Fibroblast of mammary gland (primary cell): ENCODE results near the gene AGPAT3.

ENCODE experiments used
- DNase-seq: peaks from one replicate; pipeline ENCODE4 v3.0.0-alpha.2; 2010; ENCODE audit warnings: low read depth
- H3K4me3 ChIP-seq: 2 replicates; pipeline ENCODE4 v1.5.1; 2011; ENCODE audit warnings: low read depth, mild to moderate bottlenecking, low read length, moderate library complexity; ENCODE audit not compliant: control insufficient read depth
- TF ChIP-seq, protein P1 (sequence below): conservative IDR thresholded peaks from 2 replicates; pipeline ENCODE4 v1.5.1; 2011; ENCODE audit warnings: low read depth, low read length, inconsistent platforms; ENCODE audit not compliant: control insufficient read depth, insufficient read depth

The AGPAT3 gene

DNA sequence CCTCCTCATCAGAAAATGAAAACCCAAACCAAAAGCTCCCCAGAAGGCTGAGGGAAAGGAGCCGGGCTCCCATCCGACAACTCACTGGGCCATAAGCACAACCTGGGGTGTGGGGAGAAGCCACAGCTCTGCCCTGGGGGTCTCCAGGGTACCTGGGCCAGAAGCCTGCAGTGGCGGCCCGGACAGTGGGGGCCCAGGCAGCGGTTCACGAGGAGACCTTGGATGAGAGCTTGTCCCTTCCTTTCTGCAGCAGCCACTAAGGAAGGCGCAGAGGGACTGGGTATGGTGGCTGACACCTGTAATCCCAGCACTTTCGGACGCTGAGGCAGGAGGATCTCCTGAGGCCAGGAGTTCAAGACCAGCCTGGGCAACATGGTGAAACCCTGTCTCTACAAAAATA is 129.6 kb downstream of the AGPAT3 start:
- no peak for DNase-seq
- H3K4me3 ChIP-seq, result no peak overlapping the region
- TF ChIP-seq, protein P1, sequence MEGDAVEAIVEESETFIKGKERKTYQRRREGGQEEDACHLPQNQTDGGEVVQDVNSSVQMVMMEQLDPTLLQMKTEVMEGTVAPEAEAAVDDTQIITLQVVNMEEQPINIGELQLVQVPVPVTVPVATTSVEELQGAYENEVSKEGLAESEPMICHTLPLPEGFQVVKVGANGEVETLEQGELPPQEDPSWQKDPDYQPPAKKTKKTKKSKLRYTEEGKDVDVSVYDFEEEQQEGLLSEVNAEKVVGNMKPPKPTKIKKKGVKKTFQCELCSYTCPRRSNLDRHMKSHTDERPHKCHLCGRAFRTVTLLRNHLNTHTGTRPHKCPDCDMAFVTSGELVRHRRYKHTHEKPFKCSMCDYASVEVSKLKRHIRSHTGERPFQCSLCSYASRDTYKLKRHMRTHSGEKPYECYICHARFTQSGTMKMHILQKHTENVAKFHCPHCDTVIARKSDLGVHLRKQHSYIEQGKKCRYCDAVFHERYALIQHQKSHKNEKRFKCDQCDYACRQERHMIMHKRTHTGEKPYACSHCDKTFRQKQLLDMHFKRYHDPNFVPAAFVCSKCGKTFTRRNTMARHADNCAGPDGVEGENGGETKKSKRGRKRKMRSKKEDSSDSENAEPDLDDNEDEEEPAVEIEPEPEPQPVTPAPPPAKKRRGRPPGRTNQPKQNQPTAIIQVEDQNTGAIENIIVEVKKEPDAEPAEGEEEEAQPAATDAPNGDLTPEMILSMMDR, result no peak

DNA sequence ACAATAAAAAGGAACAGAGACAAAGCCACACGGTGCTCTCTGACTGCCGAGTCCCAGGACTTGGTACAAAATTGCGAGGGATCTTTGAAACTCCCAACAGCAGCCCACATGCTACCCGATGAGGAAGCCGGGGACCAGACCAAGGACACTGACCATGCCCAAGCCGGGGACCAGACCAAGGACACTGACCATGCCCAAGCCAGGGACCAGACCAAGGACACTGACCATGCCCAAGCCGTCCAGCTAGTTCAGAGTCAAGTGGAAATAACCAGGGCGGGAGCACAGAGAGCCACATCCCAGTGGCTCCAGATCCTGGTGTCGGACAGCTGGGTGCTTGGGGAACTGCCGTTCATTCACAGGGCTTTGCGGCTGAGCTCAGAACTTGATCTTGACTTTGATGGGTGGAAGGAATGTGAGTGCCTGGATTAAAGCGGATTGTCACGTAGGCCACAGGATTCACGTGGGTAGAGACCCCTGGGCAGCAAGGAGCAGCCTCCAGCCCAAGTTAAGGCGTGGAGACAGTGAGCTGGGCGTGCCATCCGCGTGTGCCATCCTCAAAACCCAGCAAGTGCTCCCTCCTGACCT is 130.6 kb downstream of the AGPAT3 start:
- TF ChIP-seq, protein P1, result no peak
- DNase-seq, result no peak
- no peak overlapping the region for H3K4me3 ChIP-seq

DNA sequence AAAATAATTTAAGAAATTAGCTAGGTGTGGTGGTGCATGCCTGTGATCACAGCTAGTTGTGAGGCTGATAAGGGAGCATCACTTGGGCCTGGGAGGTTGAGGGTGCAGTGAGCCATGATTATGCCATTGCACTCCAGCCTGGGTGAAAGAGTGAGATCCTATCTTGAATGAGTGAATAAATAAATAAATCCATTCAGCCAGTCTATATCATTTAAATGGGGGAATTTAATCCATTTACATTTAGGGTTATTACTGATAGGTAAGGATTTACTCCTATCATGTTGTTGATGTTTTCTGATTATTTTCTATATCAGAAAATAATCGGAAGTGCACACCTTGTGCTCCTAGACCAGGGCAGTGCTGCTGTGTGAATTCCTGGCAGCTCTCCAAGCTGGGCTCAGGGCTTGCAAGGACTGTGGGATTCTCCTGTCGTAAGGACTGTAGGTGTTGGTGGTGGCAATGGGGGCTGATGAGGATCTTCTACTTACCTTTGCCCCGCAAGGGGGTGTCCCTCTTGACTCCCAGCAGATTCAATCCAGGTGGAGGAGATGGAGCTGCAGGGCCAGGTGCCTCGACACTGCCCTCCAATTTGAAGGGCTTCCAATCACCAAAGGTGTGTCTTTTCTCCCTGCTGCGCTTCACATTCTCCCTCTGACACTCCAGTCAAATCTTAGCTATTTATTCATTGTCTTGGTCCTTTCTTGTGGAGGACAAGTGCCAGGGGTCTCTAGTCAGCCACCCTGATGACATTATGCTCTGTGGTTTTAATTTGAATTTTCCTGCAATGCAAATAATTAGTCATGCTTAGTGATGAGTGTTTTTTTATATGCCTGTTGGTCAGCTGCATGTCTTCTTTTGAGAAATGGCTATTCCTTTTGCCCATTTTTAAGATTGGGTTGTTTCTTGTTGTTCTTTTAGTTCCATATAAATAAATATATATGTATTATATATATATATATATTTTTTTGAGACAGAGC is 133.0 kb downstream of the AGPAT3 start:
- no peak overlapping the region for H3K4me3 ChIP-seq
- no peak for DNase-seq
- TF ChIP-seq, protein P1, result no peak

DNA sequence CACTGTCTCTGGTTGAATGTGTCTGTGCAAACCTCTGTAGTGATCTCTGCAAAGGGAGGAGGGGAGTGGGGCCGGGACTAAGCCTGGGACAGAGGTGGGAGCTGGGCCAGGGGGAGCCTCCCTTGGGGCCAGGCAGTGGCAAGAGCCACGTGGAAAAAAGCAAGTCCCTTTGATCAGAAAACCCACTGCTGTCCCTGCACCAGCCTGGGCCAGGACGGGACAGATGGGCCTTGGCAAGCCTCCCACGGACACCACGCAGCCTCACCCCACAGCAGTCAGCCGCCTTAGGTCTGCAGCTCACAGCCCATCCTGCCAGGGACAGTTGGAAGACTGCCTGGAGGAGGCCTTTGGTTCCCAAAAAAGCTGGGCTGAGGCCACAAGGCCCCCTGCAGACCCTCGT is 135.3 kb downstream of the AGPAT3 start:
- no peak for DNase-seq
- H3K4me3 ChIP-seq, result no peak overlapping the region
- TF ChIP-seq, protein P1, result no peak

DNA sequence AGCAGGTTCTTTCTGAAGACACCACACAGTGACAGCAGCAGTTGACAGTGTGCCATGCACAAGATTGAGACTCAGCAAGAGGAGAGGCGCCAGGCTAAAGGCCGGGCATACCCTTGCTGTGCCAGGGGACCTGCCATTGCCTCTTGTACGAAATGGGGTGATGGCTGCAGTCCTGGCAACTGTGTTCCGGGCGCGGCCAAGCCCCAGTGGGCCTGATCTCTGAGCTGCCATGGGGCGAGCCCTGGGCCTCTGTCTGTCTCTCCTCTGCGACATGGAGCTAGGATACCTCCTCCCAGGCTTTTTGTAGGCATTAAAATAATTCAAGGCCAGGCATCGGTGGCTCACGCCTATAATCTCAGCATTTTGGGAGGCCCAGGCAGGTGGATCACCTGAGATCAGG is 137.5 kb downstream of the AGPAT3 start:
- TF ChIP-seq, protein P1, result no peak
- no peak for DNase-seq
- H3K4me3 ChIP-seq, result no peak overlapping the region

DNA sequence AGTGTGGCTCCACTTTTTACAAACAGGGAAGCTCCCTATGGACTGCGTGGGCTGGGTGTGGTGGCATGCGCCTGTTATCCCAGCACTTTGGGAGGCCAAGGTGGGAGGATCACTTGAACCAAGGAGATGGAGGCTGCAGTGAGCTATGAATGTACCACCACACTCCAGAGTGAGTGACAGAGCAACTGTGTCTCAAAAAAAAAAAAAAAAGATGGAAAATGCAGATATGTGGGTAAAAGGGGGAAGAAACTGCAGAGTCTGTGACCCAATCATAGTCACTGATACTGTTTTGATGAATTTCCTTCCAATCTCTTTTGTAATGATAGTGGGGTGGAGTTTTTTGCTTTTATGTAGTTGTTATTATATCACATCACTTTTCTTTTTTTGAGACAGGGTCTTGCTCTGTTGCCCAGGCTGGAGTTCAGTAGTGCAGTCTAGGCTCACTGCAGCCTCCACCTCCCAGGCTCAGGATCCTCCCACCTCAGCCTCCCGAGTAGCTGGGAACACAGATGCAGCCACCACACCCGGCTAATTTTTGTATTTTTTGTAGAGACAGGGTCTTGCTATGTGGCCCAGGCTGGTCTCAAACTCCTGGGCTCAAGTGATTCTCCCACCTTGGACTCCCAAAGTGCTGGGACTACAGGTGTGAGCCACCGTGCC is 138.4 kb downstream of the AGPAT3 start:
- no peak overlapping the region for H3K4me3 ChIP-seq
- DNase-seq, result no peak
- TF ChIP-seq, protein P1, result no peak
